Aorta (tissue), 5 donors: Measurements from ENCODE around the gene FKBP1A. TPM values are rescaled to one million over a fixed set of nuclear protein-coding genes. Genes with fewer than 3 reads are reported as not detected.

Experiments used
- ATAC-seq: fragments of 200-7000 bp; cut with Tn5 transposase; one replicate; pipeline ENCODE4 v1.9.1; 2022; ENCODE audit warnings: moderate library complexity; ENCODE audit not compliant: low FRiP score
- DNase-seq, 2 donors: peaks; one replicate each; pipeline ENCODE4 v3.0.0-alpha.2; 2020
- H3K27ac ChIP-seq, 2 donors: one replicate each; pipeline ENCODE4 v1.5.1; 2013; ENCODE audit warnings: low read length in 2 of 2, mild to moderate bottlenecking in 2 of 2, moderate library complexity in 2 of 2, control low read depth in 1 of 2, inconsistent platforms in 1 of 2, low read depth in 1 of 2
- H3K27me3 ChIP-seq, 2 donors: one replicate each; pipeline ENCODE4 v1.6.1; 2013; ENCODE audit warnings: control low read depth in 1 of 2, low read length in 1 of 2, mild to moderate bottlenecking in 1 of 2, moderate library complexity in 1 of 2; ENCODE audit not compliant: insufficient read depth in 2 of 2, control insufficient read depth in 1 of 2
- H3K36me3 ChIP-seq, 2 donors: one replicate each; pipeline ENCODE4 v1.6.1; 2013; ENCODE audit warnings: control low read depth in 1 of 2, low read length in 1 of 2, mild to moderate bottlenecking in 1 of 2; ENCODE audit not compliant: insufficient read depth in 2 of 2, control insufficient read depth in 1 of 2
- H3K4me1 ChIP-seq, 2 donors: one replicate each; pipeline ENCODE4 v1.6.1; 2013; ENCODE audit warnings: low read length in 2 of 2, control low read depth in 1 of 2, mild to moderate bottlenecking in 1 of 2, moderate library complexity in 1 of 2; ENCODE audit not compliant: insufficient read depth in 2 of 2, control insufficient read depth in 1 of 2
- H3K4me3 ChIP-seq, 2 donors: one replicate each; pipeline ENCODE4 v1.5.1; 2013; ENCODE audit warnings: low read length in 2 of 2, control low read depth in 1 of 2, mild to moderate bottlenecking in 1 of 2
- H3K9me3 ChIP-seq: one replicate; pipeline ENCODE4 v1.6.1; 2013; ENCODE audit warnings: mild to moderate bottlenecking, low read length; ENCODE audit not compliant: control insufficient read depth
- WGBS, 2 donors: extraction: QIAGEN DNeasy Blood & Tissue Kit; methylation state at CpG; one replicate each; pipeline ENCODE4 v1.1.7; 2013; 5-methylcytosine and 5-hydroxymethylcytosine counted together
- intact Hi-C, 2 donors: fragments of 100-400 bp; cut with DNase I; formaldehyde crosslinking; loops; one replicate each; pipeline versions ENCODE4 v1.14.2 to v1.15.0; 2022
- polyA plus RNA-seq, 2 donors: library from polyadenylated mRNA; stranded (reverse); fragments of 200-250 nt; gene quantifications; one replicate each; pipeline ENCODE4 v1.2.3, GENCODE V29; 2013
- total RNA-seq, 2 donors: library from RNA; stranded (reverse); fragmentation: NEBNext Ultra II Directional; extraction: Animal tissue kit (Norgen Biotek cat#: 25700); gene quantifications; one replicate each; pipeline ENCODE4 v1.2.1, GENCODE V29; 2021
- donor health status: healthy with polysubstance abuse.
- donor health status: Bipolar disorder and iron deficiency.
- donor health status: DM: no; HTN: no; CAD: no.
- donor health status: DM: no; HTN: no; CAD: no.
- donor health status: DM: yes; HTN: yes; CAD: no.

FKBP1A gene
- total and polyA plus RNA-seq, 4 donors = 105 to 273 (median 226) TPM

DNA sequence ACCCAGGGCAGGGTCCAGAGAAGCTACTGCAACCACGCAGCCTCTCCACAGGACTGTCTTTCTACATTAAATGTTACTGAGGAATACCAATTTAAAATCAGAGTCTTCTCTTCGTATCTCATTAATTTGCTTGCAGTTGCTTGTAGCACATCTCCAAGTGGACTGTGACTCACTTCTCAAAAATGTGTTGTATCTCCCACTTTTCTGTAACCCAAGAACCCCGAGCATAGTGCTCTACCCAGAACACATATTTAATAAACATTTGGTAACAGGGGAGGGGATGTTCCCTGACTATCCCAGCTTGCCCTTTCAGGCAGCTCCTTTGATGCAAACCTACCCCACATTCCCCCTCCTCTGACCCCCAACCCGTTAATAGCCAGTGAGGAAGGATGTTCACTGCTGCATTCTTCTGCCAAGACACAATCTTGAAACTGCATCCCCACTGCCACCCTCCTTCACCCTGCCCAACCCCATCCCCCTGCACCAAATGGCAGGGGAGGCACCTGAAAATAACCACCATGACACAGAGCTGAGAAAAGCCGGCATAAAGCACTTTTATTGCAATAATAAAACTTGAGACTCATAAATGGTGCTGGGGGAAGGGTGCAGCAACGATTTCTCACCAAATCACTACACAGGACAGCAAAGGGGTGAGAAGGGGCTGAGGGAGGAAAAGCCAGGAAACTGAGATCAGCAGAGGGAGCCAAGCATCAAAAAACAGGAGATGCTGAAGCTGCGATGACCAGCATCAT, 24.2 kb downstream of the FKBP1A start:
- no peak overlapping the region for H3K27ac ChIP-seq
- intact Hi-C loops = no loop called here
- no peaks in the 10 kb centered on the region for H3K9me3 ChIP-seq
- no peaks in the 10 kb centered on the region for H3K36me3 ChIP-seq
- no peak overlapping the region for H3K4me3 ChIP-seq
- no peaks in the 10 kb centered on the region for H3K4me1 ChIP-seq
- no peaks in the 10 kb centered on the region for H3K27me3 ChIP-seq
- ATAC-seq (no peak), DNase-seq (no peak)
- WGBS, 2 donors = 62 to 67% methylated on average over 7 of the region's 7 CpGs

GRCh38 chr20:1367479-1367878, 25.4 kb downstream of the FKBP1A start:
- H3K9me3 ChIP-seq = no peaks in the 10 kb centered on the region
- DNase-seq = no peak
- H3K27me3 ChIP-seq = no peaks in the 10 kb centered on the region
- 97 to 98% methylated on average over 4 of the region's 4 CpGs for WGBS, 2 donors
- no peak overlapping the region for H3K27ac ChIP-seq
- H3K4me1 ChIP-seq = no peaks in the 10 kb centered on the region
- no peaks in the 10 kb centered on the region for H3K36me3 ChIP-seq
- no peak overlapping the region for H3K4me3 ChIP-seq
- intact Hi-C loops = no loop called here
- ATAC-seq = no peak

- intact Hi-C loops = no loop called here
- H3K4me1 ChIP-seq = no peaks in the 10 kb centered on the region
- no peaks in the 10 kb centered on the region for H3K27me3 ChIP-seq
- H3K4me3 ChIP-seq = no peak overlapping the region
- H3K27ac ChIP-seq = no peak overlapping the region
- H3K36me3 ChIP-seq = no peaks in the 10 kb centered on the region
- H3K9me3 ChIP-seq = no peaks in the 10 kb centered on the region
- DNase-seq (no peak), ATAC-seq (no peak)
- 76 to 78% methylated on average over 2 of the region's 2 CpGs for WGBS, 2 donors
Observed at GRCh38 chr20:1364106-1364505, 28.7 kb downstream of the FKBP1A start.

- no peak overlapping the region for H3K27ac ChIP-seq
- intact Hi-C loops = no loop called here
- no peaks in the 10 kb centered on the region for H3K36me3 ChIP-seq
- 83 to 86% methylated on average over 5 of the region's 5 CpGs for WGBS, 2 donors
- H3K9me3 ChIP-seq = no peaks in the 10 kb centered on the region
- no peaks in the 10 kb centered on the region for H3K4me1 ChIP-seq
- ATAC-seq = no peak
- no peak overlapping the region for H3K4me3 ChIP-seq
- no peaks in the 10 kb centered on the region for H3K27me3 ChIP-seq
- no peak for DNase-seq
Observed at GRCh38 chr20:1363522-1363921, 29.3 kb downstream of the FKBP1A start.

GRCh38 chr20:1362484-1362883, 30.4 kb downstream of the FKBP1A start:
- no peak overlapping the region for H3K4me3 ChIP-seq
- no peak overlapping the region for H3K27ac ChIP-seq
- intact Hi-C loops = no loop called here
- DNase-seq = no peak
- ATAC-seq = no peak
- WGBS, 2 donors = 86 to 88% methylated on average over 2 of the region's 2 CpGs
- no peaks in the 10 kb centered on the region for H3K27me3 ChIP-seq
- no peaks in the 10 kb centered on the region for H3K4me1 ChIP-seq
- H3K36me3 ChIP-seq = no peaks in the 10 kb centered on the region
- no peaks in the 10 kb centered on the region for H3K9me3 ChIP-seq

- Histone ChIP-seq H3K36me3 (no peaks in the 10 kb centered on the region), H3K4me1 (no peaks in the 10 kb centered on the region), H3K27ac (no peak overlapping the region), H3K4me3 (no peak overlapping the region), H3K27me3 (no peaks in the 10 kb centered on the region), H3K9me3 (no peaks in the 10 kb centered on the region)
- WGBS, 2 donors = 74 to 91% methylated on average over 7 of the region's 7 CpGs
- ATAC-seq (no peak), DNase-seq (no peak)
- intact Hi-C loops = no loop called here
Observed at GRCh38 chr20:1360094-1360846, 32.6 kb downstream of the FKBP1A start.

DNA sequence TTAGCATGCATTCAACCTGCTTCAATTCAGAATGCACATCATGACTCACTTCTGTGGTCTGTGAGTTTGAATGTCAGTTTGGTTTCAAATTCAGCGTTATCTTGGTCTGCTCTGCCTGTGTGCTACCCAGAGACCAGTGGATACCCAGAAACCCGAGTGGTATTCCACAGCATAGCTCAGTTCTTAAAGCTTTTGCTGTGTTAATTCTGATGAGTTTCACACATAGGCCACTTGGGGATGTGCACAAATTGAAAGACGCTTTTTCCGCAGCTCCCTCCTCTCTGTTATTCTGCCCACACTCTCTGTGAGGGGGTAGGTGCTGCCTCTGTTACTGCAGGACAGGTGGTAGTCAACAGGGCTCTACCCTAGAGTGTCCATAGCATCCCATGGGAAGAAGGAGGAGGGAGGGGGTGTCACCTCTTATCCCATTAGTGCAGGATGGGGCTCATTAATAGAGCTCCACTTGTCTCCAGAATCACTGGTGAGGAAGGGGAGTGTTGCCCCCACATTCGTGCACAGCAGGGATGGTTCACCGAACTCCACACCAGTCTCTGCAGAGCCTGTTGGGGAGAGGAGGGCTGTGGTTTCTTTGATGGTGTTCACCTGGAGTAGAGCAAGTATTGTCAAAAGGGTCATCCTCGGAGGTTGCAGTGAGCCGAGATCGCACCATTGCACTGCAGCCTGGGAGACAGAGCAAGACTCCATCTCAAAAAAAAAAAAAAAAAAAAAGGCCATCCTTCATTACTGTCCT, 34.8 kb downstream of the FKBP1A start:
- WGBS, 2 donors = 93 to 95% methylated on average over 9 of the region's 9 CpGs
- intact Hi-C loops = no loop called here

GRCh38 chr20:1353956-1354355, 38.9 kb downstream of the FKBP1A start:
- intact Hi-C loops = no loop called here
- no peaks in the 10 kb centered on the region for H3K27me3 ChIP-seq

More for the DNA sequence above, 34.8 kb downstream of the FKBP1A start:
- Histone ChIP-seq H3K4me3 (no peak overlapping the region), H3K4me1 (no peaks in the 10 kb centered on the region), H3K36me3 (no peaks in the 10 kb centered on the region), H3K27me3 (no peaks in the 10 kb centered on the region), H3K27ac (no peak overlapping the region), H3K9me3 (peaks cover 1% of the 10 kb centered on the region)
- ATAC-seq (no peak), DNase-seq (no peak)

More at GRCh38 chr20:1353956-1354355, 38.9 kb downstream of the FKBP1A start:
- Histone ChIP-seq H3K9me3 (peaks cover 1% of the 10 kb centered on the region), H3K36me3 (no peaks in the 10 kb centered on the region), H3K27ac (no peak overlapping the region), H3K4me1 (no peaks in the 10 kb centered on the region), H3K4me3 (no peak overlapping the region)
- ATAC-seq = no peak
- DNase-seq = no peak
